GM23338 (cell line): Measurements from ENCODE around the gene C6orf136. TPM values are rescaled to one million over a fixed set of nuclear protein-coding genes. Genes with fewer than 3 reads are reported as not detected.

Experiments
- ATAC-seq: fragments of 200-7000 bp; cut with Tn5 transposase; 3 replicates; pipeline ENCODE4 v1.9.1; 2020
- DNase-seq: peaks from one replicate; pipeline ENCODE4 v3.0.0-alpha.2; 2015; ENCODE audit warnings: low spot score
- H2AFZ ChIP-seq: fragments of 200-600 bp; sonication (generic); 2 replicates; pipeline ENCODE4 v1.8.0; 2016; ENCODE audit warnings: antibody characterized with exemption, mild to moderate bottlenecking, moderate library complexity
- H3F3A ChIP-seq: fragments of 200-600 bp; sonication (generic); replicated peaks from 2 replicates; pipeline ENCODE4 v1.8.0; 2017; ENCODE audit warnings: antibody characterized with exemption, mixed run types, low read depth
- H3K27ac ChIP-seq: fragments of 200-600 bp; sonication (generic); 2 replicates; pipeline ENCODE4 v1.6.1; 2016; ENCODE audit warnings: low read depth
- H3K27me3 ChIP-seq: fragments of 200-600 bp; sonication (generic); 2 replicates; pipeline ENCODE4 v1.8.0; 2016; ENCODE audit warnings: mild to moderate bottlenecking, mixed run types, moderate library complexity; ENCODE audit not compliant: insufficient read depth
- H3K36me3 ChIP-seq: fragments of 200-600 bp; sonication (generic); 2 replicates; pipeline ENCODE4 v1.8.0; 2016; ENCODE audit warnings: mild to moderate bottlenecking; ENCODE audit not compliant: insufficient read depth
- H3K4me1 ChIP-seq: fragments of 200-600 bp; sonication (generic); 2 replicates; pipeline ENCODE4 v1.8.0; 2016; ENCODE audit warnings: mild to moderate bottlenecking, moderate library complexity; ENCODE audit not compliant: insufficient read depth
- H3K4me2 ChIP-seq: fragments of 200-600 bp; sonication (generic); 2 replicates; pipeline ENCODE4 v1.7.1; 2017; ENCODE audit warnings: mixed run types
- H3K4me3 ChIP-seq: fragments of 200-600 bp; sonication (generic); 2 replicates; pipeline ENCODE4 v1.6.1; 2016; ENCODE audit warnings: mixed run types
- H3K79me2 ChIP-seq: fragments of 200-600 bp; sonication (generic); replicated peaks from 2 replicates; pipeline ENCODE4 v1.8.0; 2017; ENCODE audit warnings: mild to moderate bottlenecking; ENCODE audit not compliant: insufficient read depth
- H3K9me2 ChIP-seq: fragments of 200-600 bp; sonication (generic); 2 replicates; pipeline ENCODE4 v1.8.0; 2017; ENCODE audit not compliant: insufficient read depth
- H4K20me1 ChIP-seq: fragments of 200-600 bp; sonication (generic); replicated peaks from 2 replicates; pipeline ENCODE4 v1.8.0; 2017; ENCODE audit warnings: mild to moderate bottlenecking; ENCODE audit not compliant: insufficient read depth
- H3K27ac Mint-ChIP-seq: 2 replicates; pipeline ENCODE4 v1.8.0; 2020; ENCODE audit warnings: inconsistent platforms, mild to moderate bottlenecking, moderate library complexity, mixed read lengths
- H3K27me3 Mint-ChIP-seq: 3 replicates; pipeline ENCODE4 v1.8.0; 2022; ENCODE audit warnings: low read depth, mild to moderate bottlenecking, moderate library complexity, mixed read lengths, inconsistent platforms; ENCODE audit not compliant: insufficient read depth, poor library complexity
- H3K36me3 Mint-ChIP-seq: 3 replicates; pipeline ENCODE4 v1.8.0; 2021; ENCODE audit warnings: low read depth, mild to moderate bottlenecking, inconsistent platforms, moderate library complexity, mixed read lengths
- H3K4me1 Mint-ChIP-seq: 3 replicates; pipeline ENCODE4 v1.8.0; 2020; ENCODE audit warnings: mild to moderate bottlenecking, inconsistent platforms, mixed read lengths
- H3K4me3 Mint-ChIP-seq: 3 replicates; pipeline ENCODE4 v1.8.0; 2021; ENCODE audit warnings: moderate library complexity, mild to moderate bottlenecking, inconsistent platforms, mixed read lengths
- H3K9me3 Mint-ChIP-seq: 3 replicates; pipeline ENCODE4 v1.8.0; 2020; ENCODE audit warnings: moderate library complexity, mild to moderate bottlenecking, inconsistent platforms, mixed read lengths
- CREB1 ChIP-seq: fragments of 250-450 bp; sonication (Bioruptor Pico); IDR thresholded peaks from 2 replicates; pipeline ENCODE4 v1.5.0; 2020; ENCODE audit warnings: low read depth, mild to moderate bottlenecking, moderate library complexity
- CTCF ChIP-seq, 2 experiments: fragments of 200-600 bp in 1 of 2; sonication (generic) in 1 of 2; conservative IDR thresholded peaks; 2 replicates each; pipeline versions ENCODE4 v1.5.1 to v1.6.1; 2016 to 2017; ENCODE audit warnings: antibody characterized with exemption in 2 of 2, low read depth in 2 of 2, mild to moderate bottlenecking in 2 of 2, moderate library complexity in 1 of 2
- EZH2 ChIP-seq: fragments of 200-600 bp; sonication (generic); IDR thresholded peaks from one replicate; pipeline ENCODE4 v1.8.0; 2017; ENCODE audit warnings: antibody characterized with exemption, mild to moderate bottlenecking, low read depth; ENCODE audit not compliant: unreplicated experiment
- EZH2phosphoT487 ChIP-seq: fragments of 200-600 bp; sonication (generic); IDR thresholded peaks from one replicate; pipeline ENCODE4 v1.8.1; 2018; ENCODE audit warnings: antibody characterized with exemption; ENCODE audit not compliant: unreplicated experiment
- JUNB ChIP-seq: IDR thresholded peaks from one replicate; pipeline ENCODE4 v1.6.1; 2016; ENCODE audit warnings: antibody characterized with exemption; ENCODE audit not compliant: unreplicated experiment
- NANOG ChIP-seq: IDR thresholded peaks from 2 replicates; pipeline ENCODE4 v1.6.1; 2016; ENCODE audit warnings: antibody characterized with exemption, borderline replicate concordance
- POLR2AphosphoS5 ChIP-seq: IDR thresholded peaks from 2 replicates; pipeline ENCODE4 v1.6.1; 2016; ENCODE audit warnings: antibody characterized with exemption, low read depth
- REST ChIP-seq: IDR thresholded peaks from one replicate; pipeline ENCODE4 v1.6.1; 2018; ENCODE audit warnings: antibody characterized with exemption; ENCODE audit not compliant: unreplicated experiment
- STAT1 ChIP-seq: IDR thresholded peaks from one replicate; pipeline ENCODE4 v1.6.1; 2016; ENCODE audit warnings: antibody characterized with exemption; ENCODE audit not compliant: unreplicated experiment
- ZNF114 ChIP-seq: fragments of 250-450 bp; sonication (Bioruptor Pico); IDR thresholded peaks from 2 replicates; pipeline ENCODE4 v1.5.0; 2020; ENCODE audit warnings: mild to moderate bottlenecking, moderate library complexity
- ZNF331 ChIP-seq: fragments of 250-450 bp; sonication (Bioruptor Pico); IDR thresholded peaks from 2 replicates; pipeline ENCODE4 v1.5.0; 2020; ENCODE audit warnings: low read depth, mild to moderate bottlenecking, moderate library complexity
- polyA plus RNA-seq: library from polyadenylated mRNA; unstranded; fragments of >200 nt; fragmentation: Nextera tagmentation; extraction: Ambion mirVana; gene quantifications from 2 replicates; pipeline ENCODE4 v1.2.1, GENCODE V29; 2016
- total RNA-seq: library from RNA; depleted of rRNA; stranded (reverse); fragments of >200 nt; shearing (Covaris generic); gene quantifications from 2 replicates; pipeline ENCODE4 v1.2.3, GENCODE V29; 2014
- TF ChIP-seq, protein P1 (sequence below): fragments of 250-450 bp; sonication (Bioruptor Pico); IDR thresholded peaks from 2 replicates; pipeline ENCODE4 v1.5.0; 2020; ENCODE audit warnings: mild to moderate bottlenecking, moderate library complexity
- TF ChIP-seq, protein P2 (sequence below): IDR thresholded peaks from 2 replicates; pipeline ENCODE4 v1.6.1; 2016; ENCODE audit warnings: antibody characterized with exemption

Gene C6orf136
- total and polyA plus RNA-seq, 2 experiments from 2014 or later: 12.5 to 27.5 TPM

- TF ChIP-seq ZNF331 (no peak), NANOG (no peak), EZH2 (no peak), CREB1 (CRISPR knock-in tag) (no peak)
Observed at GRCh38 chr6:30640481-30640880, 6.5 kb upstream of the C6orf136 start (continued).

- no peak overlapping the region for H3K27ac ChIP-seq
- Mint-ChIP-seq H3K27ac (no peak overlapping the region), H3K4me1 (peaks cover 4% of the 10 kb centered on the region), H3K9me3 (no peaks in the 10 kb centered on the region), H3K27me3 (peaks cover 7% of the 10 kb centered on the region), H3K4me3 (no peak overlapping the region), H3K36me3 (peaks cover 48% of the 10 kb centered on the region)
- H2AFZ ChIP-seq: no peak overlapping the region
- no peaks in the 10 kb centered on the region for H3K9me2 ChIP-seq
- H3K79me2 ChIP-seq: peaks cover 12% of the 10 kb centered on the region
- no peak overlapping the region for H3K4me2 ChIP-seq
- ATAC-seq (no peak), DNase-seq (no peak)
- no peaks in the 10 kb centered on the region for H3F3A ChIP-seq
- H3K27me3 ChIP-seq: no peaks in the 10 kb centered on the region
- TF ChIP-seq CTCF (conservative IDR thresholded peaks at IDR 0.05; ENCODE audit: low read depth in 2 of 2) (no peak), EZH2phosphoT487 (no peak), NANOG (no peak), ZNF331 (no peak), CREB1 (CRISPR knock-in tag) (no peak), STAT1 (no peak), EZH2 (no peak), POLR2AphosphoS5 (no peak), ZNF114 (CRISPR knock-in tag) (no peak), JUNB (no peak), REST (no peak)
- TF ChIP-seq, protein P1, sequence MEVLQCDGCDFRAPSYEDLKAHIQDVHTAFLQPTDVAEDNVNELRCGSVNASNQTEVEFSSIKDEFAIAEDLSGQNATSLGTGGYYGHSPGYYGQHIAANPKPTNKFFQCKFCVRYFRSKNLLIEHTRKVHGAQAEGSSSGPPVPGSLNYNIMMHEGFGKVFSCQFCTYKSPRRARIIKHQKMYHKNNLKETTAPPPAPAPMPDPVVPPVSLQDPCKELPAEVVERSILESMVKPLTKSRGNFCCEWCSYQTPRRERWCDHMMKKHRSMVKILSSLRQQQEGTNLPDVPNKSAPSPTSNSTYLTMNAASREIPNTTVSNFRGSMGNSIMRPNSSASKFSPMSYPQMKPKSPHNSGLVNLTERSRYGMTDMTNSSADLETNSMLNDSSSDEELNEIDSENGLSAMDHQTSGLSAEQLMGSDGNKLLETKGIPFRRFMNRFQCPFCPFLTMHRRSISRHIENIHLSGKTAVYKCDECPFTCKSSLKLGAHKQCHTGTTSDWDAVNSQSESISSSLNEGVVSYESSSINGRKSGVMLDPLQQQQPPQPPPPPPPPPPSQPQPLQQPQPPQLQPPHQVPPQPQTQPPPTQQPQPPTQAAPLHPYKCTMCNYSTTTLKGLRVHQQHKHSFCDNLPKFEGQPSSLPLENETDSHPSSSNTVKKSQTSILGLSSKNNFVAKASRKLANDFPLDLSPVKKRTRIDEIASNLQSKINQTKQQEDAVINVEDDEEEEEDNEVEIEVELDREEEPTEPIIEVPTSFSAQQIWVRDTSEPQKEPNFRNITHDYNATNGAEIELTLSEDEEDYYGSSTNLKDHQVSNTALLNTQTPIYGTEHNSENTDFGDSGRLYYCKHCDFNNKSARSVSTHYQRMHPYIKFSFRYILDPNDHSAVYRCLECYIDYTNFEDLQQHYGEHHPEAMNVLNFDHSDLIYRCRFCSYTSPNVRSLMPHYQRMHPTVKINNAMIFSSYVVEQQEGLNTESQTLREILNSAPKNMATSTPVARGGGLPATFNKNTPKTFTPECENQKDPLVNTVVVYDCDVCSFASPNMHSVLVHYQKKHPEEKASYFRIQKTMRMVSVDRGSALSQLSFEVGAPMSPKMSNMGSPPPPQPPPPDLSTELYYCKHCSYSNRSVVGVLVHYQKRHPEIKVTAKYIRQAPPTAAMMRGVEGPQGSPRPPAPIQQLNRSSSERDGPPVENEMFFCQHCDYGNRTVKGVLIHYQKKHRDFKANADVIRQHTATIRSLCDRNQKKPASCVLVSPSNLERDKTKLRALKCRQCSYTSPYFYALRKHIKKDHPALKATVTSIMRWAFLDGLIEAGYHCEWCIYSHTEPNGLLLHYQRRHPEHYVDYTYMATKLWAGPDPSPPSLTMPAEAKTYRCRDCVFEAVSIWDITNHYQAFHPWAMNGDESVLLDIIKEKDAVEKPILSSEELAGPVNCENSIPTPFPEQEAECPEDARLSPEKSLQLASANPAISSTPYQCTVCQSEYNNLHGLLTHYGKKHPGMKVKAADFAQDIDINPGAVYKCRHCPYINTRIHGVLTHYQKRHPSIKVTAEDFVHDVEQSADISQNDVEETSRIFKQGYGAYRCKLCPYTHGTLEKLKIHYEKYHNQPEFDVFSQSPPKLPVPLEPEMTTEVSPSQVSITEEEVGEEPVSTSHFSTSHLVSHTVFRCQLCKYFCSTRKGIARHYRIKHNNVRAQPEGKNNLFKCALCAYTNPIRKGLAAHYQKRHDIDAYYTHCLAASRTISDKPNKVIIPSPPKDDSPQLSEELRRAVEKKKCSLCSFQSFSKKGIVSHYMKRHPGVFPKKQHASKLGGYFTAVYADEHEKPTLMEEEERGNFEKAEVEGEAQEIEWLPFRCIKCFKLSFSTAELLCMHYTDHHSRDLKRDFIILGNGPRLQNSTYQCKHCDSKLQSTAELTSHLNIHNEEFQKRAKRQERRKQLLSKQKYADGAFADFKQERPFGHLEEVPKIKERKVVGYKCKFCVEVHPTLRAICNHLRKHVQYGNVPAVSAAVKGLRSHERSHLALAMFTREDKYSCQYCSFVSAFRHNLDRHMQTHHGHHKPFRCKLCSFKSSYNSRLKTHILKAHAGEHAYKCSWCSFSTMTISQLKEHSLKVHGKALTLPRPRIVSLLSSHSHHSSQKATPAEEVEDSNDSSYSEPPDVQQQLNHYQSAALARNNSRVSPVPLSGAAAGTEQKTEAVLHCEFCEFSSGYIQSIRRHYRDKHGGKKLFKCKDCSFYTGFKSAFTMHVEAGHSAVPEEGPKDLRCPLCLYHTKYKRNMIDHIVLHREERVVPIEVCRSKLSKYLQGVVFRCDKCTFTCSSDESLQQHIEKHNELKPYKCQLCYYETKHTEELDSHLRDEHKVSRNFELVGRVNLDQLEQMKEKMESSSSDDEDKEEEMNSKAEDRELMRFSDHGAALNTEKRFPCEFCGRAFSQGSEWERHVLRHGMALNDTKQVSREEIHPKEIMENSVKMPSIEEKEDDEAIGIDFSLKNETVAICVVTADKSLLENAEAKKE (CRISPR knock-in tag): no peak
- TF ChIP-seq, protein P2, sequence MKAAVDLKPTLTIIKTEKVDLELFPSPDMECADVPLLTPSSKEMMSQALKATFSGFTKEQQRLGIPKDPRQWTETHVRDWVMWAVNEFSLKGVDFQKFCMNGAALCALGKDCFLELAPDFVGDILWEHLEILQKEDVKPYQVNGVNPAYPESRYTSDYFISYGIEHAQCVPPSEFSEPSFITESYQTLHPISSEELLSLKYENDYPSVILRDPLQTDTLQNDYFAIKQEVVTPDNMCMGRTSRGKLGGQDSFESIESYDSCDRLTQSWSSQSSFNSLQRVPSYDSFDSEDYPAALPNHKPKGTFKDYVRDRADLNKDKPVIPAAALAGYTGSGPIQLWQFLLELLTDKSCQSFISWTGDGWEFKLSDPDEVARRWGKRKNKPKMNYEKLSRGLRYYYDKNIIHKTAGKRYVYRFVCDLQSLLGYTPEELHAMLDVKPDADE: no peak
- peaks cover 5% of the 10 kb centered on the region; the same call in 1 of the 2 replicates for H3K4me1 ChIP-seq
- peaks cover 4% of the 10 kb centered on the region; the same call in 1 of the 2 replicates for H3K36me3 ChIP-seq
- H3K4me3 ChIP-seq: no peak overlapping the region
- peaks cover 5% of the 10 kb centered on the region; the same call in 1 of the 2 replicates for H4K20me1 ChIP-seq
Observed at GRCh38 chr6:30641048-30641447, 5.9 kb upstream of the C6orf136 start.
